GM12874 (cell line): ENCODE data around the gene CDK14.
A peak's percentile ranks its signal among the peaks of the same experiment; 100 is the strongest.

Experiments used
- CTCF ChIP-seq: IDR thresholded peaks from 2 replicates; pipeline ENCODE4 v1.5.1; 2011; ENCODE audit warnings: low read depth, mild to moderate bottlenecking, control low read depth, low read length, moderate library complexity; ENCODE audit not compliant: insufficient read depth

Gene CDK14

GRCh38 chr7:90629297-90629918 lies 33.3 kb downstream of the CDK14 start:
- peak; percentile 56; the same call in 1 of the 2 replicates for TF ChIP-seq CTCF

- no peak for TF ChIP-seq CTCF
Observed at GRCh38 chr7:90631502-90631901, 35.4 kb downstream of the CDK14 start.

GRCh38 chr7:90642978-90643377 lies 46.9 kb downstream of the CDK14 start:
- TF ChIP-seq CTCF = no peak

- no peak for TF ChIP-seq CTCF
Observed at GRCh38 chr7:90645784-90646183, 49.7 kb downstream of the CDK14 start.

- TF ChIP-seq CTCF = no peak
Observed at GRCh38 chr7:90648107-90648506, 52.0 kb downstream of the CDK14 start.

- no peak for TF ChIP-seq CTCF
Observed at GRCh38 chr7:90648834-90649233, 52.7 kb downstream of the CDK14 start.

GRCh38 chr7:90654718-90655427 lies 58.8 kb downstream of the CDK14 start:
- no peak for TF ChIP-seq CTCF
